Measurements from ENCODE around the gene NOXO1.
A peak's percentile ranks its signal among the peaks of the same experiment; 100 is the strongest.
"Not testable (repeated sequence)": the region's sequence is repeated elsewhere in the genome, so short reads cannot be mapped to it uniquely, and the experiment has no call there.

NOXO1 gene

GRCh38 chr16:1962161-1963153 is 18.8 kb downstream of the NOXO1 start:
- not testable (repeated sequence) for DNase-seq (ENCODE audit: low spot score)

GRCh38 chr16:1961651-1962067 is 19.6 kb downstream of the NOXO1 start:
- DNase-seq (ENCODE audit: low spot score): no peak

GRCh38 chr16:1960665-1961630 is 20.3 kb downstream of the NOXO1 start:
- no peak for DNase-seq (ENCODE audit: low spot score)

- DNase-seq (ENCODE audit: low spot score): peak; percentile 88
These were observed 21.8 kb downstream of the NOXO1 start, which contains the start of gene NDUFB10 for GRCh38 chr16:1959269-1960039. TSS of gene NDUFB10 (plus strand) at chr16:1959538. CDS start at chr16:1959625, 87 bp downstream.

- DNase-seq (ENCODE audit: low spot score): no peak
These were observed 22.5 kb downstream of the NOXO1 start for GRCh38 chr16:1958715-1959268.

- not testable (repeated sequence) for DNase-seq (ENCODE audit: low spot score)
These were observed 23.2 kb downstream of the NOXO1 start for GRCh38 chr16:1958143-1958491.

GRCh38 chr16:1957434-1958142 is 23.7 kb downstream of the NOXO1 start:
- DNase-seq (ENCODE audit: low spot score): not testable (repeated sequence)

- DNase-seq (ENCODE audit: low spot score): no peak
These were observed 27.5 kb downstream of the NOXO1 start for GRCh38 chr16:1953734-1954133.

GRCh38 chr16:1950559-1950958 is 30.7 kb downstream of the NOXO1 start:
- DNase-seq (ENCODE audit: low spot score): no peak

GRCh38 chr16:1950047-1950446 is 31.2 kb downstream of the NOXO1 start:
- DNase-seq (ENCODE audit: low spot score): no peak

GRCh38 chr16:1949507-1949906 is 31.8 kb downstream of the NOXO1 start:
- no peak for DNase-seq (ENCODE audit: low spot score)

GRCh38 chr16:1947369-1947670 is 33.9 kb downstream of the NOXO1 start:
- no peak for DNase-seq (ENCODE audit: low spot score)

- no peak for DNase-seq (ENCODE audit: low spot score)
These were observed 34.5 kb downstream of the NOXO1 start for GRCh38 chr16:1946495-1947368.

GRCh38 chr16:1945559-1946391 is 35.5 kb downstream of the NOXO1 start:
- no peak for DNase-seq (ENCODE audit: low spot score)

- DNase-seq (ENCODE audit: low spot score): no peak
These were observed 36.6 kb downstream of the NOXO1 start for GRCh38 chr16:1944612-1945199.

- DNase-seq (ENCODE audit: low spot score): peak; percentile 99
These were observed 38.2 kb downstream of the NOXO1 start, which contains the start of gene MSRB1 for GRCh38 chr16:1942810-1943726. TSS of gene MSRB1 (minus strand) at chr16:1943199. CDS start at chr16:1943156, 43 bp downstream.

Measured in Ammon's horn (tissue), 1 donor.